ENCODE measurements around the gene CRB1.

The CRB1 gene

DNA sequence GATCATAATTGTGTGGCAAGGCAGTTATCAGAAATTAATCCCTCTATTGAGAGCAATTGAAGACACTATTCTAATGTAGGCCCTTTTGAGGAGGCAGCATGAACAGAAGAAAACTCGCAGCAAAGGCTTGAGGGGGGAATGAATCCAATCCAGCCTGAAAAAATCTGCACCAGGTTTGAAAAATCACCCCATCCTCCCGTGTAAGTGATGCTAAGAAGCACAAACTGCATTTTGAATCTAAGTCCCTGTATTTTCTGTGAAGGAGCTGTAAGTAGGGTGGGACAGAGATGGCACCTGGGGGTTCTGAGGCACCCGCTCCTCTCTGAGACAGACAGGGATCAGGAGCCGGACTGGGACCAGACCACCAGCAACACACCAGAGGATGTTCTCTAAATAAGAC is at the start of gene CRB1:
CRB1 (plus strand) TSS at position 241 of the 400 bp plus-strand sequence. CDS start 161 bp downstream, outside the sequence.
- H3K4me3 Mint-ChIP-seq, result no peak within 1 kb of the TSS
- H3K27ac Mint-ChIP-seq (ENCODE audit: low read depth), result no peak within 1 kb of the TSS
- DNase-seq (ENCODE audit: low spot score in 2 of 2) (no peak), ATAC-seq (replicated peaks; ENCODE audit: extremely low read depth, poor library complexity, severe bottlenecking) (no peak)
- no peaks in the 10 kb centered on the region for H3K4me1 Mint-ChIP-seq
- peaks cover 2% of the 10 kb centered on the region for H3K27me3 Mint-ChIP-seq
- no peaks in the 10 kb centered on the region for H3K36me3 Mint-ChIP-seq (ENCODE audit: insufficient read depth)
- no peaks in the 10 kb centered on the region for H3K9me3 Mint-ChIP-seq

DNA sequence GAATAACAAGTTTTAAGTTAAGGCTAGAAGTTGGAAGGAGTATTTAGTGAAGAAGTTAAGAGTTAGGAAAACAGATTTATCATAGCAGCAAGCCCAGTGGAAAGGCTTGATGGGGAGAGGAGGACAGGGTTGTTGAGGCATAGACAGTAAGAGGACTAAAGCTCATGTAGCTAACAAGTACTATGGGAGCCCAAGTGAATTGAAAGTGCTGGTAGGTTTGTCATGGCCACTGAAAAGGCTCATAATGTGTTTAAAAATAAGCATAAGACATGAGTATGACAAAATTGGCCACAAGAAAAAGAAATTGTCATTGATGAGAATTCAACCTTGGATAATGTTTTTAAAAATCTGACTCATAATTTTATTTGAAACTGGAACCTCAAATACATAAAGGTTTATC is 49.2 kb upstream of the CRB1 start:
- H3K4me1 Mint-ChIP-seq, result no peaks in the 10 kb centered on the region
- no peak overlapping the region for H3K27ac Mint-ChIP-seq (ENCODE audit: low read depth)
- no peaks in the 10 kb centered on the region for H3K27me3 Mint-ChIP-seq
- no peaks in the 10 kb centered on the region for H3K9me3 Mint-ChIP-seq
- DNase-seq (ENCODE audit: low spot score in 2 of 2) (no peak), ATAC-seq (replicated peaks; ENCODE audit: extremely low read depth, poor library complexity, severe bottlenecking) (no peak)
- no peaks in the 10 kb centered on the region for H3K36me3 Mint-ChIP-seq (ENCODE audit: insufficient read depth)
- H3K4me3 Mint-ChIP-seq, result no peak overlapping the region

DNA sequence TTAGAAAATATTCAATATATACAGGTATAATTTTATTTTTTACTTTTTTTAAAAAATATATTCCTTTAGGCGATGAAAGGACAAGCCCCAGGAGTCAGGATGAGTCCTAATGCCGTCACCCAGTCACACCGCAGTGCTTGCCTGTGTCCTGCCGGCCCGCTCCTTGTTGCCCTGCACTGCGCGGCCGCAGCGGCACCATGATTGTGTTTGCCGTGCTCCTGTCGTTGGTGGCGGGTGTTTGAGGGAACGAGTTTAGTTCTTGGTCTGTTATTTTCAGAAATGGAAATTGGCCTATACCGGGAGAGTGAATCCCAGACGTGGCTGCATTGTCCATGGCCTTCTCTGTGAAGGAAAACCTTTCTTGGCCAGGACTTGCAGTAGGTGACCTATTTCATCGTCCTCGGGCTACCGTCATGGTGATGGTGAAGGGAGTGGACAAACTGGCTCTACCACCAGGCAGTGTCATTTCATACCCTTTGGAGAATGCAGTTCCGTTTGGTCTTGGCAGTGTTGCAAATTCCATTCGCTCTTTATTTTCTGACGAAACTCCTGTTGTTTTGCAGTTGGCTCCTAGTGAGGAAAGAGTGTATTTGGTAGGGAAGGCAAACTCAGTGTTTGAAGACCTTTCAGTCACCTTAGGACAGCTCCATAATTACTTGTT is 45.9 kb upstream of the CRB1 start:
- H3K9me3 Mint-ChIP-seq, result no peaks in the 10 kb centered on the region
- DNase-seq (ENCODE audit: low spot score in 2 of 2) (no peak), ATAC-seq (replicated peaks; ENCODE audit: extremely low read depth, poor library complexity, severe bottlenecking) (no peak)
- H3K27ac Mint-ChIP-seq (ENCODE audit: low read depth), result no peak overlapping the region
- H3K4me3 Mint-ChIP-seq, result no peak overlapping the region
- no peaks in the 10 kb centered on the region for H3K4me1 Mint-ChIP-seq
- H3K36me3 Mint-ChIP-seq (ENCODE audit: insufficient read depth), result no peaks in the 10 kb centered on the region
- no peaks in the 10 kb centered on the region for H3K27me3 Mint-ChIP-seq

DNA sequence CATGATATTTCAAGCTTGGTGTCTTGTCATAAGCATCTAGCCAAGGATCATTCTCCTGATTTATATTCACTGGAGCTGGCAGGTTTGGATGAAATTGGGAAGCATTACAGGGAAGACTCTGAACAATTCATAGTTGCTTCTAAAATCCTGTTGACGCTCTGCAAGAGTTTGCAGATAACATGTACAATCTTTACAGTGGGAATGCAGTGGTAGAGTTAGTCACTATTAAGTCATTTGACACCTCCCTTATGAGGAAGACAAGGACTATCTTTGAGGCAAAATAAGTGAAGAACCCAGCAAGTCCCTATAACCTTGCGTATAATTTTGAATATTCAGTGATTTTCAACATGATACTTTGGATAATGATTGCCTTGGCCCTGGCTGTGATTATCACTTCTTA is 45.3 kb upstream of the CRB1 start:
- H3K4me3 Mint-ChIP-seq, result no peak overlapping the region
- H3K27me3 Mint-ChIP-seq, result no peaks in the 10 kb centered on the region
- H3K36me3 Mint-ChIP-seq (ENCODE audit: insufficient read depth), result no peaks in the 10 kb centered on the region
- no peak for ATAC-seq (replicated peaks; ENCODE audit: extremely low read depth, poor library complexity, severe bottlenecking)
- no peak for DNase-seq (ENCODE audit: low spot score in 2 of 2)
- H3K9me3 Mint-ChIP-seq, result no peaks in the 10 kb centered on the region
- H3K4me1 Mint-ChIP-seq, result no peaks in the 10 kb centered on the region
- no peak overlapping the region for H3K27ac Mint-ChIP-seq (ENCODE audit: low read depth)

DNA sequence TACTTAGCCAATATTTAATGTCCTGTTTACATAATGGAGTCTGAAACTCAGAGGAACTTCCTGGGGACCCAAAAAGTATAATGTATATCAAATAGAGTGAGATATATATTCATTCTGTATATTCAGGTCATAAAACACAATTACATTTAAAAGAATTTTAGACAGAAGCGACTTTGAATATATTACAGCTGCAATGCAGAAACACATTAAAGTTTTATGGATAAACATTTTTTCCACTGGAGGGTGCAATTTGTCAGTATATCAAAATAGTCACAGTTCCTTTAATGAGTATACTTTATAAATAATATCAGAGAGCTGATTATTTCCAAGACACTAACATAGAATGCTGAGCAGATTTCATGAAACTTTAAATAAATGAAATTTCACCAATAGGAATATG is 43.9 kb upstream of the CRB1 start:
- H3K9me3 Mint-ChIP-seq, result no peaks in the 10 kb centered on the region
- no peak overlapping the region for H3K27ac Mint-ChIP-seq (ENCODE audit: low read depth)
- H3K27me3 Mint-ChIP-seq, result no peaks in the 10 kb centered on the region
- H3K4me3 Mint-ChIP-seq, result no peak overlapping the region
- H3K4me1 Mint-ChIP-seq, result no peaks in the 10 kb centered on the region
- DNase-seq (ENCODE audit: low spot score in 2 of 2), result no peak
- H3K36me3 Mint-ChIP-seq (ENCODE audit: insufficient read depth), result no peaks in the 10 kb centered on the region
- ATAC-seq (replicated peaks; ENCODE audit: extremely low read depth, poor library complexity, severe bottlenecking), result no peak

DNA sequence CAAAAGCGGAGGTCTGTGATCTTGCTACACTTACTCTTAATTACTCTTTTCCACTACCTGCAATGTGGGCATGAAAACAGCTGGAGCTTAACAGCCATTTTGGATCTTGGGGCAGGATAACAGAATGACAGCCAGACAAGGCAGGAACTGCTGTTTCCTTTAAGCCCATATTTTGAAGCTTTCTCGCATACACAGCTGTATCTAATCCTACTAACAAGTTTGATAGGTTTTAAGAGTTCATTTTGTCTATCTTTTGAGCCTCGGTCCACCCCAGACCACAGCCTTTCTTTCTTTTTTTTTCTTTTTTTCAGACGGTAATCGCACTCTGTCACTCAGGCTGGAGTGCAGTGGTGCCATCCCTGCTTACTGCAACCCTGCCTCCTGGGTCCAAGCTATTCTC is 42.4 kb upstream of the CRB1 start:
- Mint-ChIP-seq H3K4me3 (no peak overlapping the region), H3K4me1 (no peaks in the 10 kb centered on the region), H3K9me3 (no peaks in the 10 kb centered on the region), H3K36me3 (ENCODE audit: insufficient read depth) (no peaks in the 10 kb centered on the region), H3K27me3 (no peaks in the 10 kb centered on the region), H3K27ac (ENCODE audit: low read depth) (no peak overlapping the region)
- no peak for ATAC-seq (replicated peaks; ENCODE audit: extremely low read depth, poor library complexity, severe bottlenecking)
- no peak for DNase-seq (ENCODE audit: low spot score in 2 of 2)

DNA sequence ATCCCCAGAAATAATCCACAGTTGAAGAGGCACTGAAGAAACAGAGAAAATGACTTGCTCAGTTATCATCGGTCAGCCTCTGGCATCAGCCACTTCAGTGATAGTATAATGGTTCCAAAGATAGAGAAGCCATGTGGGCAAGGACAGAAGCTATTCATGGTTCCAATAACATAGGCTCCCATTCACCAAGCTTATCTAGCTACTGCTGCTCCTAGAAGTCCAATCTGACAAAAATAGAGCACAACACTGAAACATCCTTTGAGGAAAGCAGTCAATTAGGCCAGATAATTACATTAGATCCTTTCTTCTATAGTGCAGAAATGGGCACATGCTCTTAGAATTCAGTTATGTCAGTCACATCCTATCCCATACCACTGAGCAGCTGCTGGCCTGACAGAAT is 33.5 kb upstream of the CRB1 start:
- no peak overlapping the region for H3K27ac Mint-ChIP-seq (ENCODE audit: low read depth)
- H3K4me1 Mint-ChIP-seq, result no peaks in the 10 kb centered on the region
- ATAC-seq (replicated peaks; ENCODE audit: extremely low read depth, poor library complexity, severe bottlenecking) (no peak), DNase-seq (ENCODE audit: low spot score in 2 of 2) (no peak)
- no peaks in the 10 kb centered on the region for H3K27me3 Mint-ChIP-seq
- no peaks in the 10 kb centered on the region for H3K9me3 Mint-ChIP-seq
- no peak overlapping the region for H3K4me3 Mint-ChIP-seq
- no peaks in the 10 kb centered on the region for H3K36me3 Mint-ChIP-seq (ENCODE audit: insufficient read depth)

DNA sequence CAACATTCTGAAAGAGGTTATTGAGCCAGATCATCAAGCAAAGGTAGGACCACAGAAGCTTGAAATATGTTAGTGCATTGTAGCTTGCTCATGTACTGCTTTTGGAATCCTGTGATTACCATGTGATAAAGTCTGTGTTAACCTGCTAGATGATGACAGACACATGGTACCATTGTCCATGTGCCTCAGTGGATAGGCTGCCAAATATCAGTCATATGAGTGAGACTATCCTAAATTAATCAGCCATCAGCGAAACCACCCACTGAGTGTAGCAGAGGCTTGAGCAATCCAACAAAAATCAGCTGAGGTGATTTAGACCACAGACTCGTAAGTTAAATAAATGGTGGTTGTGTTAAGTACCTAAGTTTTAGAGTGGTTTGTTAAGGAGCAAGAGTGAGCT is 32.7 kb upstream of the CRB1 start:
- Mint-ChIP-seq H3K27ac (ENCODE audit: low read depth) (no peak overlapping the region), H3K36me3 (ENCODE audit: insufficient read depth) (no peaks in the 10 kb centered on the region)

DNA sequence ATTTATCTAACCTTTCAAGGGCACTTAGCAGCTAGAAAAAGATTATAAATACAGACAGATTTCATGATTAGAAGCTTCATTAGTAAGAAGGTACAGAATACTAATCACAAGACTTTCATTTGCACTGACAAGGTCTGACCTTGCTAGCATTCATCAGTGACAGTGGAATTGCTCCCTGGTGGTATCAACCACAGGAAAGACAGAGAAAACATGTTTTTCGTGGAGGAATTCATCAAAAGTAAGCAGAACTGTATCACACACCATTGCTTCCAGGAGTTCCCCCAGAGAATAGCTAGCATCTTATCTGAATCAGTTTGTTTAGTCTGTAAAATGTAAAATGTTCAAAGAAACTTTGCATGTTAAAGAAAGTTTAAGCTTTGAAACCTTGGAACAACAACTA is 20.6 kb upstream of the CRB1 start:
- Mint-ChIP-seq H3K4me1 (no peaks in the 10 kb centered on the region), H3K36me3 (ENCODE audit: insufficient read depth) (peaks cover 2% of the 10 kb centered on the region), H3K27me3 (peaks cover 15% of the 10 kb centered on the region), H3K9me3 (no peaks in the 10 kb centered on the region), H3K4me3 (no peak overlapping the region), H3K27ac (ENCODE audit: low read depth) (no peak overlapping the region)
- no peak for ATAC-seq (replicated peaks; ENCODE audit: extremely low read depth, poor library complexity, severe bottlenecking)
- DNase-seq (ENCODE audit: low spot score in 2 of 2), result no peak

More for the DNA sequence above, 32.7 kb upstream of the CRB1 start:
- no peaks in the 10 kb centered on the region for H3K4me1 Mint-ChIP-seq
- ATAC-seq (replicated peaks; ENCODE audit: extremely low read depth, poor library complexity, severe bottlenecking) (no peak), DNase-seq (ENCODE audit: low spot score in 2 of 2) (no peak)
- H3K9me3 Mint-ChIP-seq, result no peaks in the 10 kb centered on the region
- H3K27me3 Mint-ChIP-seq, result no peaks in the 10 kb centered on the region
- H3K4me3 Mint-ChIP-seq, result no peak overlapping the region

DNA sequence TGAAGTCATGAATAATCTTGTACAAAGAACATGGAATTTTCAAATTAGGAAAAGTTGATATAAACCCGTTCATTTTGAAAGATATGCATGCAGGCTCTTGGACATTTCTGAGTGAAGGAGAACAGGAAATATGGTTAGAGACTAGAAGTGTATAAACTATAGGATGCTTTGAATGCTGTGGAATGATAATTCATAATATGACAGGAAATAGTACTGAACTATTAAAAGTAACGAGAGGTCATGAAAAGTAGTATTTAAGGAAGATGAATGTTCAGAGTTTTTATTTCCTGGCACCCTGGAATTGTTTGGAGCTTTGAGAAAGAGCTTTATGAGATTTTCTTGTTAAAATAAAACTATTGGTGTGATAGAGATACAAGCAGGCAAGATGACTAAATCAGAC is 18.7 kb upstream of the CRB1 start:
- no peaks in the 10 kb centered on the region for H3K27me3 Mint-ChIP-seq
- peaks cover 2% of the 10 kb centered on the region for H3K36me3 Mint-ChIP-seq (ENCODE audit: insufficient read depth)

DNA sequence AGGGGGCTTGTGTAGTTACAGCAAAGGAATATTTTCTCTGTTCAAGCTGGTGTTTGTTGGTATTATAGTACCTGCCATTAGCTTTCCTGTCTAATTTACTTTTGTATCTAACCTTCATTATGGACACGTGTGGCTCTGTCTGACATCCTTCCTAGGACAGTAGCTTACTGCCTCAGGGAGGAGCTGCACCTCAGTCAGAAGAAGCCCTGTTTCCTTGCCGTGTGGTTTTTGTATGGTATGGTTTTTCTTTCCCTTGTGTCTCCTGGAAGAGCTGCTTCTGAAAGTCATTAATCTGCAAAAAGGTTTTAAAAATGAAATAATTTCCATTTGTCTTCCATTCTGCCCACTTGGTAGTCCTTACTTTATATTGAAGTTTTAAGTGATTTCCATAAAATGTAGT is 17.4 kb upstream of the CRB1 start:
- H3K9me3 Mint-ChIP-seq, result no peaks in the 10 kb centered on the region
- no peak overlapping the region for H3K4me3 Mint-ChIP-seq
- no peak for DNase-seq (ENCODE audit: low spot score in 2 of 2)
- H3K36me3 Mint-ChIP-seq (ENCODE audit: insufficient read depth), result peaks cover 2% of the 10 kb centered on the region
- H3K4me1 Mint-ChIP-seq, result no peaks in the 10 kb centered on the region
- no peak for ATAC-seq (replicated peaks; ENCODE audit: extremely low read depth, poor library complexity, severe bottlenecking)
- no peak overlapping the region for H3K27ac Mint-ChIP-seq (ENCODE audit: low read depth)
- no peaks in the 10 kb centered on the region for H3K27me3 Mint-ChIP-seq

More for the DNA sequence above, 18.7 kb upstream of the CRB1 start:
- DNase-seq (ENCODE audit: low spot score in 2 of 2), result no peak
- Mint-ChIP-seq H3K4me1 (no peaks in the 10 kb centered on the region), H3K9me3 (no peaks in the 10 kb centered on the region), H3K4me3 (no peak overlapping the region), H3K27ac (ENCODE audit: low read depth) (no peak overlapping the region)
- ATAC-seq (replicated peaks; ENCODE audit: extremely low read depth, poor library complexity, severe bottlenecking), result no peak

DNA sequence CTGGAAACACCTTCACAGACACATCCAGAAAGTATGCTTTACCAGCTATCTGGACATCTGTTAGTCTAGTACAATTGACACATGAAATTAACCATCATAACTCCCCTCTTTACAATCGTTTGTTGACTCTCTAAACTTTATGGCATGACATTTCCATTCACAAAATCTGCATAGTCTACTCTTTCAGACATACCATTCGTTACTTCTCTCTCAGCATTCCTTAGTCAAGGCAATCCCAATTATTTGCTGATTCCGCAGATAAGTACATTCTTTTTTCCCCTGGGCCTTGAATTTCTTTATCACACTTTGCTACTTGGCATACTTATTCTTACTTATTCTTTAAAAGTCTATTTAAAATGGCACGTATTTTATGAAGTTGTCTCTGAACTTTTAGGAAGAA is 15.1 kb upstream of the CRB1 start:
- DNase-seq (ENCODE audit: low spot score in 2 of 2), result no peak
- Mint-ChIP-seq H3K9me3 (no peaks in the 10 kb centered on the region), H3K36me3 (ENCODE audit: insufficient read depth) (peaks cover 2% of the 10 kb centered on the region), H3K27ac (ENCODE audit: low read depth) (no peak overlapping the region), H3K4me1 (no peaks in the 10 kb centered on the region), H3K27me3 (no peaks in the 10 kb centered on the region), H3K4me3 (no peak overlapping the region)
- ATAC-seq (replicated peaks; ENCODE audit: extremely low read depth, poor library complexity, severe bottlenecking), result no peak

DNA sequence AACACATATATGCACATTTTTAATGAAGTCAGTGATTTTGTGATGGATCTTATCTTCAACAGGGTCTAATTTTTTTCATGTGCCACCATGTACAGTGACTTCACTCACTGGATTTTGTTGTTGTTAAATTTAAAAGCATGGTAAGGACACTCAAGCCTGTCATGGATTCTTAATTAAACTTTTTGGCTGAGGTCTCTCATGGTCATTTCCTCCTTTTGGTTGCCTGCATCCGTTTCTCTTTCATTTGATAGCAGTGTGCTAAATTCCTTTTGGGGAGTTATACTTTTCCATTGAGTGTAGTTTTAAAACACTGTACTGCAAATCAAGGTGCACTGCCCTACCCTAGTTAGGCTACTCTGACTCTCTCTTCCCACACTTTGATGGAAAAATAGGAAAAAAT is 13.2 kb upstream of the CRB1 start:
- H3K4me1 Mint-ChIP-seq, result no peaks in the 10 kb centered on the region
- no peak for ATAC-seq (replicated peaks; ENCODE audit: extremely low read depth, poor library complexity, severe bottlenecking)
- H3K36me3 Mint-ChIP-seq (ENCODE audit: insufficient read depth), result peaks cover 2% of the 10 kb centered on the region
- no peak overlapping the region for H3K27ac Mint-ChIP-seq (ENCODE audit: low read depth)
- no peak overlapping the region for H3K4me3 Mint-ChIP-seq
- no peak for DNase-seq (ENCODE audit: low spot score in 2 of 2)
- H3K9me3 Mint-ChIP-seq, result no peaks in the 10 kb centered on the region
- H3K27me3 Mint-ChIP-seq, result no peaks in the 10 kb centered on the region

Measured in central memory CD8-positive, alpha-beta T cell (primary cell).